HL-60/S4 (cell line): ENCODE data around the gene IFFO2.
"Not testable (repeated sequence)": the region's sequence is repeated elsewhere in the genome, so short reads cannot be mapped to it uniquely, and the experiment has no call there.

Experiments
- in situ Hi-C: fragments of 300-500 bp; cut with MboI; formaldehyde crosslinking; loops from 2 replicates; pipeline ENCODE4 v1.14.3; 2022; ENCODE audit warnings: low sequenced_read_pairs

Gene IFFO2

DNA sequence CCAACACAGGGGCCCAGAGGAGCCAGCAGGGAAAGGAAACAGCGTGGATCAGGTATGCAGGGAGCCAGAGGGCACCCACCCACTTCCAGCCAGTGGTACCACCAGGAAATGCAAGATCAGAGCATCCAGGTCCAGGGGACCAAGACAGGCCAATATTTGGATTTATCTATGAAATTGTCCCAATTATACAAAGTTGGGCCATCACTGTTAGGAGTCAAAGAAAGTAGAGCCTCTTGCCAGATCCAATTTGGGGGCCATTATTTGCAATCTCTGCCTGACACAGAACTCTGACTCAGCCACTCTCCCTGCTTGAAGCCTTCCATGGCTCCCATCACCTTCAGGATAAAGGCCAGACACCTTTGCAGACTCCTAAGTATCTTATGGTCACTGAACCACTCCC is 75.9 kb downstream of the IFFO2 start:
- in situ Hi-C loops, result loop anchor here (25.0 kb wide), 1 partner anchor 782 kb away; the partner anchor contains the start of gene HTR6

DNA sequence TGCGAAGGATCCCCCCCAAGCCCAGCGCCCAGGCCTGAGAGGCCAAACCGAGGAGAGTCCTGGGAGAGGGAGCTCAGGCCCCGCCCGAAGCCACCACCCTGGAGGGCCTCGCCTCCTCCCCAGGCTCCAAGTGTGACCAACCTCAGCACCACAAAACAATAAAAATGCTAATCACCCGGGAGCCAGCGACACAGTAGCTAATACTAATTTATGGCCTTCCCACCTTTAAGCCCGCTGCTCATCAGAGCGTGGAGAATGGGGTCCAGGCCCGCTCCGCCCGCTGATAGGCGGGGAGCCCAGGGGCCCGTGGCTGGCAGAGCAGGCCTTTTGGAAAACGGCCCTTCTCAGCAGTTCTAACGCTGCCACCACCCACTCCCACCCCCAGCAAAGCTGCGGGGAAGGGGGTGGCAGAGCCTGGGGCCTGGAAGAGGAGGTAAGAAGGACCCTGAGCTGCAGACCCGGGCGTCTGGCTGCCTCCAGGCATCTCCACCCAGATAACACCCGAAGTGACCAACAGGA is 76.6 kb downstream of the IFFO2 start:
- in situ Hi-C loops, result loop anchor here (25.0 kb wide), 1 partner anchor 782 kb away; the partner anchor contains the start of gene HTR6

DNA sequence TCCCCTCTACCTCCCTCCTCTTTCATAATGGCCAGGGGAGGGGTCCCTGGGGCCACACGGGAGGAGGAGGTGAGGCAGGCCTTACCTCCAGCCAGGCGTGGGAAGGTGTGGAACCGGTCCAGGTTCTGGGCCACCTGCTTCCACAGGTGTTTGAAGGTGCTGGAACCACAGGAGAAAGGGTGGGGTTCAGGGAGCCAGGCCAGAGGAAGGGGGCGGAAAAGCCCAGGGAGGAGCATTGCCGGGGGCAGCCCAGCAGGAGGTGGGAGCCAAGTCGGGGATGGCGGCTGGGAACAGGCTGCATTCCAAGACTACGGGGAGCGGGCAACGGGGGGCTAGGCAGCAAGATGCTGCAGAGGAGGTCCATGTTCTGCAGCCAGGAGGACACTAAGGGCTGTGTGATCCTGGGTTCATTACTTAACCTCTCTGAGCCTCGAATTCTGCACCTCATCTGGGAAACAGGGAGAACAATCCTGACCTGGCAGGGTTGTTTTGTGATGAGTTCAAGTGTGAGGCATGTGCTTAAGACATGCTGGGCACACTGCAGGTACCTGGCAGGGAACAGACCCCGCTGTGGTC is 77.2 kb downstream of the IFFO2 start:
- in situ Hi-C loops, result loop anchor here (25.0 kb wide), 1 partner anchor 783 kb away; the partner anchor contains the start of gene HTR6

DNA sequence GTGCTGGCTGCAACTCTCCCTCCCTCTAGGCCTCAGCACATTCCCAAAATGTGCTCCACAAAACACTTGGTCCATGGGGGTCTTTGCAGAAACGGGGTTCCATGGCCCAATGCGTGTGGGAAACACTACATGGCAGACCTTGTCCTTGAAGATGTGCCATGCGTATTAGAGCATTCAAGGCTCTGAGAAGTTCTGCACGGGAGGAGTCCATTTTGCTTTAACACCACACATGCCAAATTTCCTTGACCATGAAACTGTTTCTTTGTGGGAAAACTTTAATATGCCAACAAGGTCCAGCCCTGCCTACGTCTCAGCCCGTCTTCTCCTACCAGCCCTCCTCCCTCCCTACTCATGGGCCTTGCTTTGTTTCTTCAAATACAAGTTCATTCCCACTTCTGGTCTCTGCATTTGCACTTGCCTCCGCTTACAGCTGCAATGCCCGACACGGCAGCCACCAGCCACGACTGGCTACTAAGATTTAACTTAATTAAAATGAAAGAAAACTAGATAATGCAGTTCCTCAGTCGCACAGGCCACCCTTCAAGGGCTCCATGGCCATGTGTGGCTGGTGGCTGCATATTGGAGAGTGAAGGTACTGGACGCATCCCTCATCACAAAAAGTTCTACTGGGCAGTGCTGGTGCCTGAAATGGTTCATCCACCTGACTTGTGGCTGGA is 77.8 kb downstream of the IFFO2 start:
- in situ Hi-C loops, result loop anchor here (25.0 kb wide), 1 partner anchor 784 kb away; the partner anchor contains the start of gene HTR6

DNA sequence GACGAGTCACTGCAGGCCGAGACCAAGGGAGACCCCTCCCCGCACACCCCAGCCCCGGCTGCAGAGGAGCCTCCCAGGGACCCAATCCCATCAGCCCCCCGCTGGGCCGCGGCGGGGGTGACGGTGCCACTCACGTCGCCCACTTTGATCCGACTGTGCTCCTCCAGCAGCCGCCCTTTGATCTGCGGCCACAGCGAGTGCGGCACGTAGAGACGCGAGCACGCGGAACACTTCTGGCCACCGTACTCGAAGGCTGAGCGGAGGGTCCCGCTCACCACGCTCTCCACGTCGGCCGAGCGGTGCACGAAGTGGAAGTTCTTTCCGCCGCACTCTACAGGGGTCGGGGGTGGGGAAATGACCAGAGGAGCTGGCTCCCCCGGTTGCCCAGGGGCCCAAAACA is 79.2 kb downstream of the IFFO2 start:
- in situ Hi-C loops, result loop anchor here (25.0 kb wide), 1 partner anchor 785 kb away; the partner anchor contains the start of gene HTR6

DNA sequence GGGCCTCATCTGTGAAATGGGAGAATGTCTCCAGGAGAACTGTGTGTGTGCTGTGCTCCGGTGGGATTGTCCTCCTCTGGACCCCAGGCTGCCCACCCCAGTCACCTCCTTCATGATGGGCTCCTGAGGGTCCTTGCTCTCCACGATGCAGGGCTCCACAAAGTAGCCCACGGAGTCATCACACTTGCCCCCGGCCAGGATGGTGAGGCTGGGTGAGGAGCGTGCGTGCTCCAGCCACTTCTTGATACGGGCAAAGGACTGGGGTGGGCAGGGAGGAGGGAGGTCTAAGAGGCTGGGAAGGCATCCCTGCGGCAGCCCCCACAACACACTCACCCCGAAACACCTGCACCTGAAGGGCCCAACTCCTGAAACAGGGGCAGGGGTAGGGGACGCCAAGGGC is 80.3 kb downstream of the IFFO2 start:
- in situ Hi-C loops, result loop anchor here (25.0 kb wide), 1 partner anchor 786 kb away; the partner anchor contains the start of gene HTR6

DNA sequence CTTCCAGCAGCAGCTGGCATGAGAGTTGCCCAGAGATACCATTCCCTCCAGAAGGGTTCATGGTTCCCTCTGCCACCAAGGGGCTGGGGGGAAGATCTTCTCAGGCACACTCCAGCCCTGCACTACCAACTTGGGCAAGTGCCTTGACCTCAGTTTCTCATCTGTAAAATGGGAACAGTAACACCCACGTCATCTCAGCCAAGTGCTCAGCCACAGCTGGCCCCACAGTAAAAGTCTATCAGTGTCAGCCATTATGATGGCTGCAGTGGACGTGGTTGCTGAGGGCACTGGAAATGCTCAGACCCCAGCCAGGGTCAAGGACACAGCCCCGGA is 80.7 kb downstream of the IFFO2 start:
- in situ Hi-C loops, result loop anchor here (25.0 kb wide), 1 partner anchor 787 kb away; the partner anchor contains the start of gene HTR6

DNA sequence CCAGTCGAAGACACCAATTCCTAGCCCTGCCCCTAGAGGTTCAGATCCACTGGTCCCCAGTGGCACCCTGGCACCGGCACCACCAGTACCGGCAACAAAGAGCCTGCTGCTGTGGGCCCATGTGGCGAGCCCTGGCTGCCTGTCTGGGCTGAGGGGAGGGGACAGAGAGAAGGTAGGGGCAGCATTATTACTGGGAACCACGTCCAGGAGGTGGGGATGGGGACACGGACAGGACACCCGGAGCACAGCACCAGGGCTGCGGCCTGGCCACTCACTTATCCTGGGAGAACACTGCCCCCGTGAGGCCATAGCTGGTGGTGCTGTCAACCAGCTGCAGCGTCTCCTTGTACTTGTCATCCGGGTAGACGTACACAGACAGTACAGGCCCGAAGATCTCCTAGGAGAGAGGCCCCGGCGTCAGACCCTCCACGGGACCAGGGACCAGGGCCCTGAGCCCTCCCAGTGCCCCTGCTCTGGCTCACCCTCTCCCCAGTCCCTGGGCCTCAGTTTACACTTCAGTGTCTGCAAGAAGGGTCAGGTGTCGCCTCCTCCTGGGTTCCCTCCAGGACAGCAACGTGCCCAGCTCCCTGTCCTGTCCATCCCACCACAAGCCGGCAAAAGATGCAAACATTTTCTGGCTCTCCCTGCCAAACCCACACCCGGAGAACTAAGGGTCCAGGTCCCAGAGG is 81.2 kb downstream of the IFFO2 start:
- in situ Hi-C loops, result loop anchor here (25.0 kb wide), 1 partner anchor 787 kb away; the partner anchor contains the start of gene HTR6

DNA sequence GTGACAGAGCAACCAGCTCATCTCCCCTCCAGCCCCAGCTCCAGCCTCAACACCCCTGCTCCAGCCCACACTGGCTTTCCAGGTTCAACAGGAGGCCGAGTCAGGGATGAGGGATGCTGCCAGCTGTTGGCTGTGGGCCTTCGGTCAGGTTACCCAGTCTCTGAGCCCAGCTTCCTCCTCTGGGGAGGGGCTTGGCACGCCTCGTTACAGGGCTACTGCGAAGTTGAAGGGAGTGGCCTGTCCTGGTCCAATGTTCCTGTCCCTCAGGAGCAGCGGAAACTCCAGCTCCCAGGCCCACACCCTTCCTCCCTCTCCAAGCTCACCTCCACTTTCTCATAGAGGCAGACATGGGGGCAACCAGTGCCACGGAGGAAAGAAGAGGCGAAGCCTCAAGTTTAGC is 81.9 kb downstream of the IFFO2 start:
- in situ Hi-C loops, result no loop called here

DNA sequence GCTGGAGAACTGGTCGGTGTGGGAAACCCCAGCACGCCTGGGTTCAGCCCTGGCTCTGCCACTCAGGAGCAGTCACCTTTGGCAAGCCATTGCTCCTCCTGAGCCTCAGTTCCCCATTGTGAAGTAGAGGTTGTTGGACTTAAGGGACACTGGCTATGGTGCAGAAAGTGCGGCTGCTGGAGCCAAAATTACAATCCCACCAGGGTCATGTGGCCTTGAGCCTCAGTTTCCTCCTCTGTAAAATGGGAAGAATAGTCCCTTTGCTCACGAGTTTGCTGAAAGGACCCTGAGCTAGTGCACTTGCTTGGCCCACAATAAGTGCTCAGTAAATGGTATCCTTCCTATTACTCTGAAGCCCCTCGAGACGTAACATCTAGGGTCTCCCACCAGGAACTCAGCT is 82.4 kb downstream of the IFFO2 start:
- in situ Hi-C loops, result no loop called here

DNA sequence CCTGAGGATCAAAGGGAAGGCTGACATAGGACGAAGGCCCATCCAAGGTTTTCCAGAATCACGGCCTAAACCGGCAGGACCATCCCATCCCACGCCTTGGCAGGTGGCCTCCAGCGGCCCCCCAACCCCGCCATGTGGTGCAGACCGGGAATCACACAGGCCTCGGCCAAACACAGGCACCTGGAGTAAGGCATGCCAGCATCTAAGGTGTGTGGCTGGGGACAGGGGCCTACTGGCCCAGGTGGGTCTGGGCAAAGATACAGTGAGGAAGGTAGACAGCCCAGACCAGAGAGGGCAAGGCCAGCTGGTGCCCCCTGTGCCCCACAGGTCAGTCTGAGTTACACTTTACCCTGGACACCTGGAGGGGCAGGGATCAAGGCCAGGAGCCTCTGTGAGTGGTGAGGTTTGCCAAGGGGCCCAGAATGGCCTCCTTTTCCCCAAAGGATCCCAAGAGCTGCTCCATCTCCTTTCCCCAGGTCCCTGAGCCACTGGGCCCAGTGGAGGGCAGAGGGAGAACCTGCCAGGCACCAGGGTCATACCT is 84.3 kb downstream of the IFFO2 start:
- in situ Hi-C loops, result no loop called here

DNA sequence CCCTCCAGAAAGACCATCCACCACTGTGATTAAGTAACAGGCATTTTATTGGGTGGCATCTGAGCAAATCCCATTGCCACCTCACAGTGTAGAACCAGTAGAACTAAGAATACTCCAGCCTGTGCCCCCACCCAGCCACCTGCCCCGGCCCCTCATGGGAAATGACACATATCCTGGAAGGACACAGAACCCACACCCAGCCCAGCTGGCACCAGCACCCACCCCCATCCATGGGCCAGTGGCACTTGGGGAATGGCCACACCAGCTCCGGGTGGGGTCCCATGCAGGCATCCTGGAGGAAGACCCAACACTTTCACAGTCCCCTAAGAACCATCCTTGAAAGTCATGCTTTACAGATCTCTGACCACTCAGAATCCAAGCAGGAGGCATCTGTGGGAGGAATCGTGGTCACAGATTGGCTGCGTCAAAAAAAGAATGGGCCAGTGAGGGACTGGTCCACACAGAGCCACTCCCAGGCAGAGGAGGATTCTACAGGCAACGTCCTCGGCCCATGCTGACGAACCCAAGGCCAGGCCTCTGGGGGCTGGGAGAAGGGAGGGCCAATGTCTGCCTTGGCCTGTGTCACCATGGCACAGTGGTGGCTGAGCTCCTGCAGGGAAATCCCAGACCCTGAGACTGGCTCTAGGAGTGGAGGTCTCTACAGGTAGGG is 84.9 kb downstream of the IFFO2 start:
- in situ Hi-C loops, result no loop called here

DNA sequence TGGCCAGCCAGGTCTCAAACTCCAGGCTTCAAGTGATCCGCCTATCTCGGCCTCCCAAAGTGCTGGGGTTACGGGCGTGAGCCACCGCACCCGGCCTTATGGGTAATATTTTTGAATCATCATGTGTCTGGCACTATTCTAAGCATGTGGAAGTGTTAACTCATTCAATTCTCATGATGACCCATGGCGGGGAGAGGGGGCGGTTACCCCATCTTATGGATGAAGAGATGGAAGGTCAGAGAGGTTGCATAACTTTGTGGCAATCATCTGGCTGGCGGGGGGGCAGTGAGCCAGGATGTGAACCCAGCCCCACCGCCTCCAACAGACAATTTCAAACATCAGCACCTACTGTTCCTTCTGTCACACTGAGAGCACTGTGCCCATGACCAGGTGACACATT is 85.5 kb downstream of the IFFO2 start:
- in situ Hi-C loops, result no loop called here

DNA sequence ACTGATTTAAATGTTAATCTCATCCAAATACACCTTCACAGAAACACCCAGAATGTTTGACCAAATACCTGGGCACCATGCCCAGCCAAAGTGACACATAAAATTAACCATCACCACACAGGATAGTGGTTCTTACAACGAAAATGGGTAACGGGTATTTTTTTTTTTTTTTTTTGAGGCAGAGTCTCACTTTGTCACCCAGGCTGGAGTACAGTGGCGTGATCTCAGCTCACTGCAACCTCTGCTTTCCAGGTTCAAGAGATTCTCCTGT is 85.9 kb downstream of the IFFO2 start:
- in situ Hi-C loops, result not testable (repeated sequence)

DNA sequence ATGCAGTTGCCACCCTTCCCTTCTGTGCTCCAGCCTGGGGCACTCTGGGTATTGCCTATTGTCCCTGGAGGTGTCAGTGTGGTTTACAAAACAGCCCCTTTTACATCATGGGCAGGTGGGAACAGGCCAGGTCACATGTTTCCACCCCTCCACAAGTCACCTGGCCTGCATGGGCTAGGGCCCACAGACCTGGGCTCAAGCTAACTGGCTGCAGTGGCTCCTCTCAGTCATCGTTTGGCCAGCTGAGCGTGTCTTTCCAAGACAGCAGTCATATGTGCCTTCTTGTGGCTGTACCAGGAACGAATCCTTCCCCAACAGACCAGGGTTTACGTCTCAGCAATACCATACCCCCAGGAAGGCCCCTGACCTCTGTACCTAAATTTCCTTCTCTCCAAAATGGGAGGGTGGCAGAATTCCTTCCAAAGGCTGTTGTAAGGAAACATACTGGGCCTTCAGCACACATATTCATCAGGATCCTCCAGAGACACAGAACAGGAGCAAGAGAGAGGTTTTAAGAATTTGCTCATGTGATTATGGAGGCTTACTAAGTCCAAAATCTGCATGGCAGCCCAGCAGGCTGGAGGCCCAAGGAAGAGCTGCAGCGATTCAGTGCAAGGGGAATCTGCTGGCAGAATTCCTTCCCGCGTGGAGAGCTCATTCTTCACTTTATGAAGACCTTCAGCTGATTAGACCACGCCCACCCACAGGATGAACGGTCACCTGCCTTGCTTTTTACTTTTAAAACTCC is 86.5 kb downstream of the IFFO2 start:
- in situ Hi-C loops, result no loop called here

DNA sequence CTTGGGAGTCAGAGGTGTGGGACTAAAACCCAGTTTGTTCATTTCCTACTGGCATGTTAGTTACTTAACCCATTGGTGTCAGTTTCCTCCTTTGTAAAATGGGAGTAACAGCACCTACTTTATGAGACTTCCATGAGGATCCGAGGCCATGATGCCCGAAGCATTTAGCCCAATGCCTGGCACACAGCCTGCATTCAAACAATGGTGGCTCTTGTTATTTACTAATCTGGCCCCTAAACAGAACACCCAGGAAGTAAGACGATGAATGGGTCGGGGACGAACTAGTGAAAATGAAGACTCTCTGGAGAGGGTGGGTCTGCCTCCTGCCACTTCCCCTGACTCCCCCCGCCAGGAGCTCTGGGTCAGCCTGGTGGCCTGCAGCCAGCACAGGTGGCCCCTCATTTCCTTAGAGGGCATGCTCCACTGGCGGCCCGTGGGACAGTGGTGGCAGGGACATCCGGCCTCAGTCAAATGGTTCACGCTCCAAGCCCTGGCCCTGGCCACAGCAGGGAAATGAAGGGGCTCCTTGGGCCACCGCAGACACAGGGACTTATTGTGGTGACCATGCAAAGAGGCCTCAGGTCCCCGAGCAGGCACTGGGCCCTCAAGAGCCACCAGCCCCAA is 87.6 kb downstream of the IFFO2 start:
- in situ Hi-C loops, result no loop called here

DNA sequence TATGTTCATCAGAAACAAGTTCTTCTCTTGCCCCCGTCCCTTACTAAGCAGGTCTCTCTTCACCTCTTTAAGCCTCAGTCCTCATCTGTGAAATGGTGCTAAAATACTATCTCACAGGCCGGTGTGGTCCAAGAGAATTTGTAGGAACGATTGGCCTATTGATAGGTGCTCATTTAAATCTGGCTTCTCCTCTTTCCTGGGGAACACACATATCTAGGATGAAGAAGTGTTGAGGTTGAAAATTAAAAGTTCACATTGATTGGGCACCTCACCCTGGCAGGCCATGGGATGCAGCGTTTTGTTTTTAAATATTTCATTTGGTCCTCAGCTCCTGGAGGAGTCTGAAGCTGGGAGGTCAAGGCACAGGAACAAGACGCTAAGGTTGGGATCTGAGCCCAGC is 88.1 kb downstream of the IFFO2 start:
- in situ Hi-C loops, result no loop called here

DNA sequence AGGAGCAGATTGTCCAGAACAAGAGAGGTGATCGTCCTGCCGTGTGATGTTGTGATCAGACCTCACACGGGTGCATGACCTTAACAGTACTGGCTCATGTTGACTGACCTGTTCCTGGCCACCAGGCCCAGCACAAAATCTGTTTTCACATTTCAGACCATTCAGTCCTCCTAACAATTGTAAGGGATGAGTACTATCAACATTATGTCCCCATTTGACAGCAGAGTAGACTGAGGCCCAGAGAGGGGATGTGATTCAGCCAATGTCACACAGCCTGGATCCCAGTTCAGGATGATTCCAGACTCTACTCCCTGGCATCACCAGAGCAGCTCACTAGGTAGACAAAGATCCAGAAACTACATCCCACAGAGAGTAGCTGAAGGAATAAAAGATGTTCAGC is 89.6 kb downstream of the IFFO2 start:
- in situ Hi-C loops, result no loop called here

DNA sequence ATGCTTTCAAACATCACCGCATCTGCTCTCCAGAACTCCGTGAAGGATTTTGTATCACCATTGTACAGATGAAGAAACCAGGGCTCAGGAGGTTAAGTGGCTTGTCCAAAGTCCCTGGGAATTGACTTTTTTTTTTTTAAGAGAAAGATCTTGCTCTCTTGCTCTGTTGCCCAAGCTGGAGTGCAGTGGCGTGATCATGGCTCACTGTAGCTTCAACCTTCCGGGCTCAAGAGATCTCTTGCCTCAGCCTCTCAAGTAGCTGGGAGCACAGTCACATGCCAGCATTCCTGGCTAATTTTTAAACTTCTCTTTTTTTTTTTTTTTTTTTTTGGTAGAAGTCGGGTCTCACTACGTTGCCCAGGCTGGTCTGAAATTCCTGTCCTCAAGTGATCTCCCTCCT is 90.2 kb downstream of the IFFO2 start:
- in situ Hi-C loops, result no loop called here

DNA sequence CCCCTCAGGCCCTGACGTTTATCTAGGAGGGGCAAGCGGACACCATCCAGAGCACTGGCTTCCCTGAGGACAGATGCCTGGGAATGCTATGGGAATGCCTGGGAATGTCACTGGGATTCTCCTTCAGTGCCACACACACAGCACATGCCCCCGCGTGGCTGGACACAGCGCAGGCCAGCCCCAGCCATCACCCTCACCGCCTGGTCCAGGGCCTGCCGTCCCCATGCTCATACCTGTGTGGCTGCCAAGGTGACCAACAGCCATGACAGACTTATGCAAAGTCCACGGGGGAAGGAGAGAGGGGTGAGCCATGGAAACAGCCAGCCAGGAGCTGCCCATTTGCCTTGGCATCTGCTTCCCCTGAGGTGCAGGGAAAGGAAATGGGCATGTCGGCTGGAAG is 91.3 kb downstream of the IFFO2 start:
- in situ Hi-C loops, result no loop called here
